ENCODE measurements around the gene ARNT2.

ARNT2 gene

DNA sequence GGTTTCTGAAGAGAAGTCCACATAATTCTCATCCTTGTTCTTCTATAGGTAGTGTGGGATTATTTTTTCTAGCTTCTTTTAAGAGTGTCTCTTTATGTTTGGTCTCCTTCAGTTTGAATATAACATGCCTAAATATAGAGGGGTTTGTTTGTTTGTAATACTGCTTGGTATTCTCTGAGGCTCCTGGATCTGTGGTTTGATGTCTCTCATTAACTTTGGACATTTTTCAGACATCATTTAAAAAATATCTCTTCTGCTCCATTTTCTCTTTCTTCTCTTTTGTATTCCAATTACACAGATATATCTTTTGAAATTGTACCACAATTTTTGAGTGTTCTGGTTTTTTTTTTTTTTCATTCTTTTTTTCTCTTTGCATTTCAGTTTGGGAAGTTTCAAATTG, 113.1 kb downstream of the ARNT2 start:
- Mint-ChIP-seq H3K9me3 (no peaks in the 10 kb centered on the region), H3K27ac (no peak overlapping the region), H3K4me1 (no peaks in the 10 kb centered on the region), H3K4me3 (no peak overlapping the region), H3K36me3 (no peaks in the 10 kb centered on the region)
- ATAC-seq = no peak
- DNase-seq (ENCODE audit: low spot score in 2 of 2) = no peak

- H3K4me3 Mint-ChIP-seq = no peak overlapping the region
- H3K9me3 Mint-ChIP-seq = no peaks in the 10 kb centered on the region
- ATAC-seq = no peak
- H3K27ac Mint-ChIP-seq = no peak overlapping the region
- no peaks in the 10 kb centered on the region for H3K4me1 Mint-ChIP-seq
- no peaks in the 10 kb centered on the region for H3K36me3 Mint-ChIP-seq
- DNase-seq (ENCODE audit: low spot score in 2 of 2) = no peak
Observed at GRCh38 chr15:80518522-80518921, 114.3 kb downstream of the ARNT2 start.

DNA sequence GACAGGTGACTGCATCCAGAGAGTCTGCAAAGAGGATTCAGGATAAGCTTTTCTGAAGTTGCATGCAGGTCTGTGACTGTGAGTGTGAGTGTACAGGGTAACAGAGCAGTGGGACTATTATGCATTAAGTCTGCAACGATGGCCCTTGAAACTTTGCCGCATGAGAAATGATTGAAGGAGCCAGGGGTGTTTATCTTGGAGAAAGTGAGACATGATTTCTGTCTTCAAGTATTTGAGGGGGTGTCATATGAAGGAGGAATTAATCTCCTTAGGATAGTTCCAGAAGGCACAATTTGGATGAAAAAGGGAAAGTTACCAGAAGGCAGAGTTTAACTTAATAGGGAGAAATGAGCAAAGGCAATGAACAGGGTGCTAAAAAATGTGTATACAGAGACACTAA, 119.6 kb downstream of the ARNT2 start:
- H3K36me3 Mint-ChIP-seq = no peaks in the 10 kb centered on the region
- H3K4me3 Mint-ChIP-seq = no peak overlapping the region
- no peaks in the 10 kb centered on the region for H3K9me3 Mint-ChIP-seq
- H3K4me1 Mint-ChIP-seq = no peaks in the 10 kb centered on the region
- H3K27ac Mint-ChIP-seq = no peak overlapping the region
- DNase-seq (ENCODE audit: low spot score in 2 of 2) (no peak), ATAC-seq (no peak)

DNA sequence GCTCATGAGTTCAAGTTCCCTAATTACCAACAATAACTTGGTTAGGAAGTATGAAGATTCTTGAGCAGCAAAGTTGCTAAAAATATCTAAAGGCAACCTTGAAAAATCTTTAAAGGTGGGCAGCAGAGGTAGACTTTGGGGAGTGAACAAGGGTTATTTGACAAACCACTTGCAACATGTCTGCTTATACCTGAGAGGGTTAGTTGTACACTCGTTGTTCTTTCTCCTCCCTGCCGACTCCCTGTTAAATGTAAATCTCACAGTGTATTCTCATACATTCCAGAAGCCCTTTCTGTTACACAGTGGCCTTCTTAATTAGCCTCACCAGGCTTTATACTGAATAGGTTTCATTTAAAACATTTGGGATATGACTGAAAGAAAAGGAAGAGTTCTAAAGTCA, 121.7 kb downstream of the ARNT2 start:
- no peak for DNase-seq (ENCODE audit: low spot score in 2 of 2)
- Mint-ChIP-seq H3K4me3 (no peak overlapping the region), H3K4me1 (no peaks in the 10 kb centered on the region), H3K27ac (no peak overlapping the region), H3K9me3 (no peaks in the 10 kb centered on the region), H3K36me3 (no peaks in the 10 kb centered on the region)
- ATAC-seq = no peak

DNA sequence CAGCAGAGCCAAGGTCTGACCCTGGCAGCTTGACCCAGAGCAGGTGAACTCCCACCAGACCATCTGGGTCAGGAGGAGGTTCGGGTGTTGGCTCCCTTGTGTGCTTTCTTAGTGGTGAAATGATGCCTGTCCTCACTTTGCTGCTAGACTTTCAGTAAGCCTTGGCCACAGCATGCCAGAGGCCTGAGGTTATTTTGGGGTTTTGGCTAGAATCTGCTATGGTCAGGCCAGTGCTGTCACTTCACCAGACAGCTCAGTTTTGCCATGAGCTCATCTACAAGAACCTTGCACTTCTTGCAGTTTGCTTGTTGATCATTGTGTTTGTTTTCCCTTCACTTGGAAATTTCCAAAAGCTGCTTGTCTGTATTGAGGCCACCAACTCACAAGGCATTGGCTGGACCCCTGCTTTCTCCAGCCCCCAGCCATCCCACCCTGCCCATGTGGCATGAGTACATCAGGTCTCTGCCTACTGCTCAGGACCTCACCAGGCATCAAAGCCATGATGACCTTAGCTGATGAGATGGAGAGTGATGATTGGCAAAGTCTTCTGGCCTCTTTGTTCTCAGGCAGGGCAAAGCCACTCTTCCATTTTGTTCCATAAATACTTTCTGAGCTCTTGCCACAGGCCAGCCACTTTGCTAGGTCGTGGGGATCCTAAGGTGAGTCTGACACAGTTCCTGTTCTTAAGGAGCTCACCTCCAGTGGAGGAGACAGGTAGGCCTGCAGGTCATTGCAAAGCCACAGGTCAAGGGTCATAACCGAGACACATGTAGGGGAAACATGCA, 122.6 kb downstream of the ARNT2 start:
- no peak overlapping the region for H3K4me3 Mint-ChIP-seq

DNA sequence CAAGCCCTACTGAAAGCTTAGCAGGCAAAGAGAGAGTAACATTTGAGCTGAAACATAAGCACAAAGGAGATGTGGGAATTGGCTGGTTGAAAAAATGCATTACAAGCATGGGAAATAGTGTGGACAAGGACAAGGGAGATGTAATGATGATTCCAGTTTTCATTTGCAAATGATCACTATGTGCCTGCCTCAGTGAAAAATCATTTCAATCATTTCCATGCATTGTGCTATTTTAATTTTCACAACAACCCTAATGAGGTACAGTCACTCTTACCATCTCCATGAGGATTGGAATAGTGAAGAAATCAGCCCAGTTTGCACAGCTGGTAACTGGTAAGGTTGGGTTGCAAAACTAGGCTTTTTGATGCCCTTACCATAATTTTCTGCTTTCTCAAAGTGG, 123.2 kb downstream of the ARNT2 start:
- Mint-ChIP-seq H3K36me3 (no peaks in the 10 kb centered on the region), H3K4me3 (no peak overlapping the region), H3K27ac (no peak overlapping the region), H3K9me3 (no peaks in the 10 kb centered on the region), H3K4me1 (no peaks in the 10 kb centered on the region)
- ATAC-seq (no peak), DNase-seq (ENCODE audit: low spot score in 2 of 2) (no peak)

More for the DNA sequence above, 122.6 kb downstream of the ARNT2 start:
- H3K36me3 Mint-ChIP-seq = no peaks in the 10 kb centered on the region
- H3K9me3 Mint-ChIP-seq = no peaks in the 10 kb centered on the region
- no peak for DNase-seq (ENCODE audit: low spot score in 2 of 2)
- H3K4me1 Mint-ChIP-seq = no peaks in the 10 kb centered on the region
- no peak overlapping the region for H3K27ac Mint-ChIP-seq
- no peak for ATAC-seq

- DNase-seq (ENCODE audit: low spot score in 2 of 2) (no peak), ATAC-seq (no peak)
- no peak overlapping the region for H3K27ac Mint-ChIP-seq
- H3K4me1 Mint-ChIP-seq = no peaks in the 10 kb centered on the region
- H3K4me3 Mint-ChIP-seq = no peak overlapping the region
- H3K9me3 Mint-ChIP-seq = no peaks in the 10 kb centered on the region
- no peaks in the 10 kb centered on the region for H3K36me3 Mint-ChIP-seq
Observed at GRCh38 chr15:80527961-80528360, 123.8 kb downstream of the ARNT2 start.

- Mint-ChIP-seq H3K9me3 (no peaks in the 10 kb centered on the region), H3K27ac (no peak overlapping the region), H3K4me1 (no peaks in the 10 kb centered on the region), H3K4me3 (no peak overlapping the region), H3K36me3 (no peaks in the 10 kb centered on the region)
- ATAC-seq (no peak), DNase-seq (ENCODE audit: low spot score in 2 of 2) (no peak)
Observed at GRCh38 chr15:80530737-80531365, 126.7 kb downstream of the ARNT2 start.

DNA sequence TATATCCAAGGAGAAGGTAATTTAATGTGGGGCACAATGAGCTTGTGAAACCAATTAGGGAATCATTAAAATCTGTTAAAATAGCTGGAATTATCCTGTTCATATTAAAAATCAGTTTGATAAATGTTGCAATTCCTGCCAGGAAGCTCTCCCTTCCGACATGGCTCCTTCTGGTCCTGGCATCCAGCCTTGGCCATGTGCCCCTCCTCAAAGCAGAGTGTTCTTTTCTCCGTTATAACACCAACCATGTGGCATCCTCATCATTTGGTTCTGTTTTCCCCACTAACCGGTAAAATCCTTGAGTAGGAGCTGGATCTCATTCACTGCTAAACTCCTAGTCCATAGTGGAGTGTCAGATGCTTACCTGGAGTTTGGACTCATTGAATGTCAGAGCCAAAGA, 127.2 kb downstream of the ARNT2 start:
- Mint-ChIP-seq H3K9me3 (no peaks in the 10 kb centered on the region), H3K4me3 (no peak overlapping the region), H3K27ac (no peak overlapping the region), H3K36me3 (no peaks in the 10 kb centered on the region), H3K4me1 (no peaks in the 10 kb centered on the region)
- DNase-seq (ENCODE audit: low spot score in 2 of 2) (no peak), ATAC-seq (no peak)

DNA sequence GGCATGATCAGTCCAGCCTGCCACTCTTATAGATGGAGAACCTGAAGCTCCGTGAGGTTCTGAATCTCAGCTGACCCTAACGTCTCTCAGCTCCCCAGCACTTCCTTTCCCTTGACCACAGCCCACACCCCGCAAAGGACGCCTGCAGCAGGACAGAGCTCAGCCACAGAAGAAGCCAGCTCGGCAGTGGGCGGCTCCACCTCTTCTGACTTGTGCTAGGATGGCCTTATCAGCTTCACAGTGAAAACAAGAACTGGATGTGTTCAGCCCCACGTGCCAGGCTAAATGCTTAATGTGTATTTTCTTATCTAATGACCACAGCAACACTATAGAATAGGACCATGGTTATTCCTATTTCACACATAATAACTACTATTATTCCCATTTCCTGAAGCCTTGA, 127.6 kb downstream of the ARNT2 start:
- ATAC-seq (no peak), DNase-seq (ENCODE audit: low spot score in 2 of 2) (no peak)
- Mint-ChIP-seq H3K27ac (no peak overlapping the region), H3K4me1 (no peaks in the 10 kb centered on the region), H3K4me3 (no peak overlapping the region), H3K9me3 (no peaks in the 10 kb centered on the region), H3K36me3 (no peaks in the 10 kb centered on the region)

- H3K9me3 Mint-ChIP-seq = no peaks in the 10 kb centered on the region
- H3K27ac Mint-ChIP-seq = no peak overlapping the region
- ATAC-seq = no peak
Observed at GRCh38 chr15:80533790-80534333, 129.7 kb downstream of the ARNT2 start.

GRCh38 chr15:80536231-80536630, 132.0 kb downstream of the ARNT2 start:
- H3K36me3 Mint-ChIP-seq = no peaks in the 10 kb centered on the region
- no peak for DNase-seq (ENCODE audit: low spot score in 2 of 2)
- no peak for ATAC-seq
- H3K4me3 Mint-ChIP-seq = no peak overlapping the region
- no peak overlapping the region for H3K27ac Mint-ChIP-seq
- no peaks in the 10 kb centered on the region for H3K9me3 Mint-ChIP-seq
- H3K4me1 Mint-ChIP-seq = no peaks in the 10 kb centered on the region

More at GRCh38 chr15:80533790-80534333, 129.7 kb downstream of the ARNT2 start:
- H3K4me1 Mint-ChIP-seq = no peaks in the 10 kb centered on the region
- H3K4me3 Mint-ChIP-seq = no peak overlapping the region
- DNase-seq (ENCODE audit: low spot score in 2 of 2) = no peak
- no peaks in the 10 kb centered on the region for H3K36me3 Mint-ChIP-seq

DNA sequence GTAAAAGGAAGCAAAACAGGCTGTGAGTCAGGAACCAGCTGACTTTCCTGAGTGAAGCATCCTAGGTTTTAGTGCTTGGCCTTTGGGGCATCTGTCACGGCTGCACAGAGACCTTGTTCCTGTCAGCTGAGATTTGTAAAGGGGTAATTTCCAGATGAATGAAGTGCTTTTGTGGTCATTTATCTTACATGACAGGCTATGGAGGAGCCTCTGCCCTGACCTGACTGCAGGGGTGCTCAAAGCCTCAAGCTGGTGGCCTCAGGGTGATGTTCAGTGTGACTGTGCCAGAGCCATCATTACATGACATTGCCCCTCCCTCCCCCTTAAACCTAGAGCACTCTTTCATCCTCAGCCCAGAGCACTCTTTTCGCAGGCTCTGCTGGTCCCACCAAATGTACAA, 132.5 kb downstream of the ARNT2 start:
- Mint-ChIP-seq H3K27ac (no peak overlapping the region), H3K4me3 (no peak overlapping the region), H3K4me1 (no peaks in the 10 kb centered on the region), H3K9me3 (no peaks in the 10 kb centered on the region), H3K36me3 (no peaks in the 10 kb centered on the region)
- no peak for DNase-seq (ENCODE audit: low spot score in 2 of 2)
- ATAC-seq = no peak

DNA sequence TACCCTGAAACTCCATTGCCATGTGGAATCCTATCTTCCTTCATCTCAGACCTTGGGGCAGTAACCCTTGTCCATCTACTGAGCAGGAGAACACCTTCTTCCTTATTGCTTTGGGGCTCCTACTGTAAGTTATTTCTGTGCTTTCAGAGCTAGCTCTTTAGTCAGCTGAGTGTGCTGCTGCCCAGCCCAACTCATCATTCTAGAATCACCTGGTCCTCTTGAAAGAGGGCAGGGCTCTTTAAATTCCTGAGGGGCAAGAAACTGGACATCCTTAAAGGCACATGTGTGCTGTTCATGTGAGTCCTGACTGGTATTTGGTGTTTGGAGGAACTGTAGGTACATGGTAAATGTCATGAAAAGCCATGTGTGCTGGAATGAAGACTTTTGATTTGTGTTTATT, 140.9 kb downstream of the ARNT2 start:
- Mint-ChIP-seq H3K4me3 (no peak overlapping the region), H3K36me3 (no peaks in the 10 kb centered on the region), H3K9me3 (no peaks in the 10 kb centered on the region), H3K27ac (no peak overlapping the region), H3K4me1 (no peaks in the 10 kb centered on the region)
- ATAC-seq (no peak), DNase-seq (ENCODE audit: low spot score in 2 of 2) (no peak)

DNA sequence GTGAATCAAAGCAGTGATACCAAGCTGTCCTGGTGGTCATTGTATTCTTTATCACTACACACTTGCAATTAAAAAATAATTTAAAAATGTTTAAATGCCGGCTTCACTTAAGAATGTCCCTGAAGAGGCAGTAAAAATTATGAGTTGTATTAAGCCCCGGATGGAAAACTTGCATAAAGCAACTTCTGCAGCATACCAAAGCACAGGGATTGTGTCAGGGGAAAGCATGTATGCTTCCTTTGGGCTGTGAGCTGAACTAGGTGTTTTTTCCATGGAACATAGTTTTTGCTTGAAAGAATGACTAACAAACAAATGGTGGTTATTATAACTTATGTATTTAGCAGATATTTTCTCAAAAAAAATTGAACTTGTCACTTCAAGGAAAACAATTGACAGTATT, 143.1 kb downstream of the ARNT2 start:
- H3K4me3 Mint-ChIP-seq = no peak overlapping the region
- H3K9me3 Mint-ChIP-seq = no peaks in the 10 kb centered on the region
- ATAC-seq (no peak), DNase-seq (ENCODE audit: low spot score in 2 of 2) (no peak)
- no peaks in the 10 kb centered on the region for H3K36me3 Mint-ChIP-seq
- no peak overlapping the region for H3K27ac Mint-ChIP-seq
- no peaks in the 10 kb centered on the region for H3K4me1 Mint-ChIP-seq

DNA sequence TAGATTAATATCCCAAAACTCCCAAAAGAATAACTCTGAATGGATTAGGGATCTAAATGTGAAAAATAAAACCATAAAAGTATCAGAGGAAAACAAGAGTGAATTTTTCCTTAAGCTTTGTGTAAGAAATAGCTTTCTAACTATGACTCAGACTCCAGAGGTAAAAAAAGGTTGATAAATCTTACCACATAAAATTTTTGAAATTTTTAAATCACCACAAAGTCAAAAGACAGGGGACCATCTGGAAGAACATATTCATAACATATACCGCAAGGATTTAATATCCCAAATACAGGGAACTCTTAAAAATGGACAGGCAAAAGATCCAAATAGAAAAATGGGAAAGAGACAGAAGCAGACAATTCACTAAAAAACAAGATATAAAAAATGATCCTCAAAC, 145.0 kb downstream of the ARNT2 start:
- DNase-seq (ENCODE audit: low spot score in 2 of 2) (no peak), ATAC-seq (no peak)
- no peak overlapping the region for H3K4me3 Mint-ChIP-seq
- no peaks in the 10 kb centered on the region for H3K36me3 Mint-ChIP-seq
- H3K9me3 Mint-ChIP-seq = no peaks in the 10 kb centered on the region
- no peaks in the 10 kb centered on the region for H3K4me1 Mint-ChIP-seq
- no peak overlapping the region for H3K27ac Mint-ChIP-seq

All from stimulated activated effector memory CD8-positive, alpha-beta T cell treated with anti-CD3 and anti-CD28 coated beads, Interleukin-12 subunit alpha, Interleukin-12 subunit beta, amount 100 ng/mL, for 72 hours (primary cell).